CD4-positive, alpha-beta T cell (primary cell): ENCODE results near the gene USP3. TPM values are rescaled to one million over a fixed set of nuclear protein-coding genes. Genes with fewer than 3 reads are reported as not detected.

Experiments used
- ATAC-seq: fragments of 200-7000 bp; cut with Tn5 transposase; one replicate; pipeline ENCODE4 v1.10.0; 2022; ENCODE audit warnings: mild to moderate bottlenecking; ENCODE audit not compliant: poor library complexity
- CTCF ChIA-PET: fragments of 350-600 bp; sonication (Branson Sonifier 250); formaldehyde crosslinking; loops from one replicate; lab custom pipeline; 2021; ENCODE audit warnings: antibody characterized with exemption, inconsistent platforms; lab: Charles Lee
- POLR2A ChIA-PET: fragments of 350-600 bp; sonication (Branson Sonifier 250); formaldehyde crosslinking; loops from one replicate; lab custom pipeline; 2021; ENCODE audit warnings: antibody characterized with exemption, inconsistent platforms; lab: Charles Lee
- DNase-seq, 14 experiments: peaks; one replicate each; pipeline ENCODE4 v3.0.0-alpha.2; 2013 to 2020; ENCODE audit warnings: mixed read lengths in 2 of 14
- H3K27ac ChIP-seq, 2 donors: one replicate each; pipeline versions ENCODE4 v1.5.1 to v1.7.0; 2013; ENCODE audit warnings: low read length in 2 of 2, low read depth in 1 of 2, mild to moderate bottlenecking in 1 of 2
- H3K27me3 ChIP-seq, 2 experiments: 1 replicate in 1 of 2; 2 replicates in 1 of 2; pipeline versions ENCODE4 v1.6.1 to v1.7.0; 2013; ENCODE audit warnings: low read length in 2 of 2, control low read depth in 1 of 2, mild to moderate bottlenecking in 1 of 2, moderate library complexity in 1 of 2; ENCODE audit not compliant: insufficient read depth in 2 of 2, control insufficient read depth in 1 of 2
- H3K36me3 ChIP-seq: one replicate; pipeline ENCODE4 v1.6.1; 2013; ENCODE audit warnings: low read length, control low read depth; ENCODE audit not compliant: insufficient read depth
- H3K4me1 ChIP-seq: one replicate; pipeline ENCODE4 v1.6.1; 2013; ENCODE audit warnings: low read length, control low read depth; ENCODE audit not compliant: insufficient read depth
- H3K4me3 ChIP-seq: one replicate; pipeline ENCODE4 v1.5.1; 2013; ENCODE audit warnings: mild to moderate bottlenecking, low read length, moderate library complexity
- H3K9me3 ChIP-seq, 2 experiments: 1 replicate in 1 of 2; 2 replicates in 1 of 2; pipeline versions ENCODE4 v1.6.1 to v1.7.0; 2013; ENCODE audit warnings: low read length in 2 of 2, mild to moderate bottlenecking in 2 of 2, control low read depth in 1 of 2, moderate library complexity in 1 of 2; ENCODE audit not compliant: control insufficient read depth in 1 of 2, insufficient read depth in 1 of 2
- H3K27ac Mint-ChIP-seq: one replicate; pipeline ENCODE4 v1.8.0; 2020; ENCODE audit warnings: mixed read lengths
- H3K27me3 Mint-ChIP-seq: one replicate; pipeline ENCODE4 v1.8.0; 2021; ENCODE audit warnings: mixed read lengths
- H3K36me3 Mint-ChIP-seq: one replicate; pipeline ENCODE4 v1.8.0; 2021; ENCODE audit warnings: low read depth, mixed read lengths
- H3K4me1 Mint-ChIP-seq: one replicate; pipeline ENCODE4 v1.8.0; 2021; ENCODE audit warnings: low read depth, mixed read lengths
- H3K4me3 Mint-ChIP-seq: one replicate; pipeline ENCODE4 v1.8.0; 2020; ENCODE audit warnings: mild to moderate bottlenecking, mixed read lengths
- H3K9me3 Mint-ChIP-seq: one replicate; pipeline ENCODE4 v1.8.0; 2020; ENCODE audit warnings: mixed read lengths
- intact Hi-C, 2 experiments: fragments of 100-400 bp; cut with DNase I in 1 of 2; cut with micrococcal nuclease in 1 of 2; formaldehyde crosslinking; loops; one replicate each; pipeline versions ENCODE4 v1.15.1 to v1.9.0; 2023 to 2025; cut with DNase I, micrococcal nuclease
- total RNA-seq, 174 experiments: library from RNA in 2 of 174; stranded (reverse) in 2 of 174; gene quantifications; one replicate each; pipeline ENCODE4 v1.2.3 and lab custom pipeline; 2021 to 2026
- TF ChIP-seq, protein P1 (sequence below): fragments of 200-600 bp; IDR thresholded peaks from one replicate; pipeline ENCODE4 v1.8.0; 2022; ENCODE audit warnings: antibody characterized with exemption, mild to moderate bottlenecking

The USP3 gene
- total RNA-seq, 2 experiments from 2014 or later: 280 to 282 TPM

GRCh38 chr15:63475707-63476106, 28.7 kb upstream of the USP3 start:
- Mint-ChIP-seq H3K36me3 (no peaks in the 10 kb centered on the region), H3K9me3 (no peaks in the 10 kb centered on the region), H3K4me1 (peaks cover 72% of the 10 kb centered on the region), H3K27me3 (no peaks in the 10 kb centered on the region), H3K27ac (peak overlapping the region; percentile 71), H3K4me3 (no peak overlapping the region)
- H3K36me3 ChIP-seq: no peaks in the 10 kb centered on the region
- no peaks in the 10 kb centered on the region for H3K9me3 ChIP-seq
- no peaks in the 10 kb centered on the region for H3K27me3 ChIP-seq
- ATAC-seq (no peak), DNase-seq (no peak)
- H3K27ac ChIP-seq: no peak overlapping the region
- no peak overlapping the region for H3K4me3 ChIP-seq
- intact Hi-C loops: no loop called here
- H3K4me1 ChIP-seq: peaks cover 75% of the 10 kb centered on the region
- CTCF ChIA-PET: interaction anchor here (2.0 to 5.4 kb wide), 2 partner anchors 9 to 30 kb away, joined by 6 to 38 read pairs; no protein-coding TSS in a partner anchor
- POLR2A ChIA-PET: interaction anchor here (0.6 to 11.7 kb wide), 3 partner anchors 12 to 63 kb away, joined by 3 to 367 read pairs (median 4); partner anchors contain the start of gene USP3
- TF ChIP-seq, protein P1, sequence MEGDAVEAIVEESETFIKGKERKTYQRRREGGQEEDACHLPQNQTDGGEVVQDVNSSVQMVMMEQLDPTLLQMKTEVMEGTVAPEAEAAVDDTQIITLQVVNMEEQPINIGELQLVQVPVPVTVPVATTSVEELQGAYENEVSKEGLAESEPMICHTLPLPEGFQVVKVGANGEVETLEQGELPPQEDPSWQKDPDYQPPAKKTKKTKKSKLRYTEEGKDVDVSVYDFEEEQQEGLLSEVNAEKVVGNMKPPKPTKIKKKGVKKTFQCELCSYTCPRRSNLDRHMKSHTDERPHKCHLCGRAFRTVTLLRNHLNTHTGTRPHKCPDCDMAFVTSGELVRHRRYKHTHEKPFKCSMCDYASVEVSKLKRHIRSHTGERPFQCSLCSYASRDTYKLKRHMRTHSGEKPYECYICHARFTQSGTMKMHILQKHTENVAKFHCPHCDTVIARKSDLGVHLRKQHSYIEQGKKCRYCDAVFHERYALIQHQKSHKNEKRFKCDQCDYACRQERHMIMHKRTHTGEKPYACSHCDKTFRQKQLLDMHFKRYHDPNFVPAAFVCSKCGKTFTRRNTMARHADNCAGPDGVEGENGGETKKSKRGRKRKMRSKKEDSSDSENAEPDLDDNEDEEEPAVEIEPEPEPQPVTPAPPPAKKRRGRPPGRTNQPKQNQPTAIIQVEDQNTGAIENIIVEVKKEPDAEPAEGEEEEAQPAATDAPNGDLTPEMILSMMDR: no peak

GRCh38 chr15:63476229-63476632, 28.2 kb upstream of the USP3 start:
- no peaks in the 10 kb centered on the region for H3K36me3 ChIP-seq
- intact Hi-C loops: no loop called here
- TF ChIP-seq, protein P1: no peak
- no peak overlapping the region for H3K27ac ChIP-seq
- H3K36me3 Mint-ChIP-seq: no peaks in the 10 kb centered on the region
- H3K27me3 Mint-ChIP-seq: no peaks in the 10 kb centered on the region
- H3K9me3 Mint-ChIP-seq: no peaks in the 10 kb centered on the region
- H3K4me3 ChIP-seq: no peak overlapping the region
- CTCF ChIA-PET: interaction anchor here (1.1 to 5.4 kb wide), 3 partner anchors 10 to 30 kb away, joined by 6 to 38 read pairs (median 6); no protein-coding TSS in a partner anchor
- no peaks in the 10 kb centered on the region for H3K9me3 ChIP-seq
- peaks cover 80% of the 10 kb centered on the region for H3K4me1 ChIP-seq
- no peaks in the 10 kb centered on the region for H3K27me3 ChIP-seq
- POLR2A ChIA-PET: interaction anchor here (1.0 to 11.7 kb wide), 2 partner anchors 15 to 28 kb away, joined by 5 to 367 read pairs; partner anchors contain the start of gene USP3
- no peak overlapping the region for H3K4me3 Mint-ChIP-seq
- ATAC-seq: no peak
- no peak for DNase-seq
- peak overlapping the region; percentile 71 for H3K27ac Mint-ChIP-seq
- H3K4me1 Mint-ChIP-seq: peaks cover 77% of the 10 kb centered on the region

DNA sequence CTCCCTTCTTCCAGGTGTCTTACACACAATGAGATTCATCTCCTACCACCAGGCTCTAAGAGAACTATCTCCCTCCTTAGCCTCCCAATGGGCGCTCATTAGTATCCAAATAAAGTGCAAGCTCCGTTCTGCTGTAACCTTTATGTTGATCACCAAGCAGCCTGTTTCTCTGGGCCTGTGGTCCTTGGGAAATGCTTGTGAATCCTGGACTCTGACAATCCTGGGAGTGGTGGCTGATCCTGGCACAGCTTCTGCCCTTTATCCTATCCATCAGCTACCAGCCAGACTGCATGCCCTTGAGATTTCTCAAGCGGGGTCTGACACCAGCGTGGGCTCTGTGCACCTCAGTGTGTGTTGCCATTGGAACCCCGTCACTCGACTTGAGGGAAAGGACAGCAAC, 26.1 kb upstream of the USP3 start:
- TF ChIP-seq, protein P1: no peak
- H3K36me3 ChIP-seq: no peaks in the 10 kb centered on the region
- CTCF ChIA-PET: interaction anchor here (2.1 to 5.4 kb wide), 3 partner anchors 12 to 27 kb away, joined by 12 to 38 read pairs (median 24); partner anchors contain the start of gene USP3
- H3K4me3 ChIP-seq: no peak overlapping the region
- Mint-ChIP-seq H3K27ac (peak overlapping the region; percentile 95), H3K36me3 (no peaks in the 10 kb centered on the region), H3K9me3 (no peaks in the 10 kb centered on the region), H3K4me3 (peak overlapping the region; percentile 7), H3K27me3 (no peaks in the 10 kb centered on the region), H3K4me1 (peaks cover 74% of the 10 kb centered on the region)
- DNase-seq (no peak), ATAC-seq (no peak)
- peak overlapping the region; percentile 88 to 91 for H3K27ac ChIP-seq
- H3K9me3 ChIP-seq: no peaks in the 10 kb centered on the region
- POLR2A ChIA-PET: interaction anchor here (0.8 to 11.7 kb wide), 3 partner anchors 11 to 122 kb away, joined by 3 to 367 read pairs (median 16); partner anchors contain the start of gene USP3
- intact Hi-C loops: loop anchor here in 1 of 2 experiments (2.0 kb wide), 1 partner anchor 31 kb away; no protein-coding TSS in a partner anchor
- H3K27me3 ChIP-seq: no peaks in the 10 kb centered on the region
- peaks cover 92% of the 10 kb centered on the region for H3K4me1 ChIP-seq
